SIG-M5 treated with dmso at 0.1 percent for 504 hours (cell line): ENCODE measurements around the gene BCL2L1.
"Not testable (repeated sequence)": the region's sequence is repeated elsewhere in the genome, so short reads cannot be mapped to it uniquely, and the experiment has no call there.

Source experiments
- DNase-seq: peaks from one replicate; lab custom pipeline; 2025; ENCODE audit not compliant: unreplicated experiment; lab: John Stamatoyannopoulos, UW

Gene BCL2L1

DNA sequence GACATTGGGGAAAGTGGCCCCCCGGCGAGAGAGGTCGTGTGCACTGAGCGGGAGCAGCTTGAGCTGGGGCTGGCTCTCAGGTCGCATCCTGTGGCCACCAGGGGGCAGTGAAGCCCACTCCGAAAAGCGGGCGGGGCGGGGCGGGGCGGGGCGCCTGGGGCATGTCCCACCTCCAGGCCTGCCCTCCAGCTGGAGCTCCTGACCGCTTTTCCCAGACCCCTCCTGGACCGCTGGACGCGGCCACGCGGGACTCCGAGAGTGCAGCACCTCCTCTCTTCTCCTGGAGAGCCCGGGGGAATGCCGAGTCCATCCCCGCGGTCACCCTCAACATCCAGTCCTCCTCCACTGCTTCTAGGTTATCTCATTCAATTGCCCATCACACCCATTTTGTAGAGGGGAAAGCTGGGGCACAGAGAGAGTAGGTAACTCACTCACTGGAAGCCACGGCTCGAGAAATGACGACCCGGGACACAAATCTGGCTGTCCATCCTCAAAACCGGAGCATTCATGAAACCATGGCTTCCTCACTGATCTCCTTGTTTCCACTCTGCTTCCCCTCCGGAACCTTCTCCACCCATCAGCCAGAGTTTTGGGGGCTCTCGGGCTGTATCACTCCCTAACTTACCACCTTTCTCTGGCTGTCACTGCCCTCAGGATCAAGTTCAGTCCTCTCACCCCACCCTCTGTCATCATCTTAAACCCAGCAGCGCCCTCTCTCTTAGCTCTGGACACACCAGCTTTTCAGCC is 60.9 kb downstream of the BCL2L1 start:
- DNase-seq, result peak; percentile 62

- no peak for DNase-seq
Measured at GRCh38 chr20:31654534-31654933, 68.1 kb downstream of the BCL2L1 start.

DNA sequence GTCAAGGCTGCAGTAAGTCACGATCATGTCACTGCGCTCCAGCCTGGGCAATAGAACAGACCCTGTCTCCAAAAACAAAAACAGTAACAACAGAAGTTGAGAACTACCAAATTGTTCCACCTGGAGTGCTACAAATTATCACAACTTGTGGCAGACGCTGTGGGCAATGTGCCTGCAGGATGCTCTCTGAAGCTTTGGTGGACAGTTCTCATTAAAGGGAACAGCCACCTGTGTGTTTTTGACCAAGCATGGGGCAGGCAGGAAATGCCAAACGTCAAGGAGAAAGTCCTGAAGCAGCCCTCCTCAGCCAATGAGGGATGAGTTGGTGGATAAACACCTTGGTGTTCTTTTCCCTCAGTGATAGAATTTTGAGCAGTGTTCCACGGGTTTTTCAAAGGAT is 69.1 kb downstream of the BCL2L1 start:
- no peak for DNase-seq

- no peak for DNase-seq
Measured at GRCh38 chr20:31652917-31653396, 69.7 kb downstream of the BCL2L1 start.

DNA sequence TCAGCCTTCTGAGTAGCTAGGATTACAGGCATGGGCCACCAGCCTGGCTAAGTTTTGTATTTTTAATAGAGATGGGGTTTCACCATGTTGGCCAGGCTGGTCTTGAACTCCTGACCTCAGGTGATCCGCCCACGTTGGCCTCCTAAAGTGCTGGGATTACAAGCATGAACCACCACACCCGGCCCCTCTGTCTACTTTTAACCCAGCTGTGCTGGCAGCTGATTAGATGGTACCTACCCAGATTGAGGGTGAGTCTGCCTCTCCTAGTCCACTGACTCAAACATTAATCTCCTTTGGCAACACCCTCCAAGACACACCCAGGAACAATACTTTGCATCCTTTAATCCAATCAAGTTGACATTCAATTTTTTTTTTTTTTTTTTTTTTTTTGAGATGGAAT is 74.6 kb downstream of the BCL2L1 start:
- not testable (repeated sequence) for DNase-seq

GRCh38 chr20:31644701-31645100 is 78.0 kb downstream of the BCL2L1 start:
- DNase-seq, result no peak

DNA sequence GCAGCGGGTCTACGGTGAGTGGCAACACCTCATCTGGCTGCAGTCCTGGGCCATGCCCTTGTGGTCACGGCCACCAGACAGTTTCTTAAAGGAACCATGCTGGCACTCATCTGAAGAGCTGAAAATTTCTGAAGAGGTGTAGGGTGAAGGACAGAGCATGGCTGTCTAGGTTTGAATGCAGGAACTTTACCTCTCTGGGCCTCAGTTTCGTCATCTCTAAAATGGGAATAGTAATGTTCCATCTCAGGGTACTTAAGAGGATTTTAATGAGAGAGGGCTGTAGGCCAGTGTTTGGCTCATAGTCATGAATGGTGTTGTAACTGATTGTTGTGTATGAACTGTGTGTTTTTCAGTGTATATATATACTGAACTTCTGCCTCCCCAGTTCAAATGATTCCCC is 79.1 kb downstream of the BCL2L1 start:
- no peak for DNase-seq

- no peak for DNase-seq
Measured at GRCh38 chr20:31642837-31643236, 79.8 kb downstream of the BCL2L1 start.

GRCh38 chr20:31641391-31641790 is 81.3 kb downstream of the BCL2L1 start:
- no peak for DNase-seq

- DNase-seq, result no peak
Measured at GRCh38 chr20:31640259-31640658, 82.4 kb downstream of the BCL2L1 start.

DNA sequence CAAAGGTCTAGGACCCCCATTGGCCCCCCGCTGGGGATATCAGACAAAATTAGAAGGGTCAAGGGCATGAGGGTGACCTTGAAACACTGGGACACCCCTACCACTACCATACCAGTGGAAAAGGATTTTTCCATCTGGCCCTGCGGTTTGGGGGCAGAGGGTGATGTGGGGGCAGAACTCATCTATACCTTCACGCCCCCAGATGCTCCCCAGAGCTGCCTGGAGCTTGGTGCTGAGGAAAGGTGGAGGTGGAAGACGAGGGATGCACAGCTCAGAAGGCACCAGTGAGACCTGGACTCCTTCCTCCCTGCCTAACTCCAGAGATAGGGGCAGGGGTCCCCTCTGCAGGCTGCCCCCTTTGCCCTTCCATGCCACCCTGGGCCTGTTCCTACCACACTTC is 83.9 kb downstream of the BCL2L1 start:
- DNase-seq, result no peak

DNA sequence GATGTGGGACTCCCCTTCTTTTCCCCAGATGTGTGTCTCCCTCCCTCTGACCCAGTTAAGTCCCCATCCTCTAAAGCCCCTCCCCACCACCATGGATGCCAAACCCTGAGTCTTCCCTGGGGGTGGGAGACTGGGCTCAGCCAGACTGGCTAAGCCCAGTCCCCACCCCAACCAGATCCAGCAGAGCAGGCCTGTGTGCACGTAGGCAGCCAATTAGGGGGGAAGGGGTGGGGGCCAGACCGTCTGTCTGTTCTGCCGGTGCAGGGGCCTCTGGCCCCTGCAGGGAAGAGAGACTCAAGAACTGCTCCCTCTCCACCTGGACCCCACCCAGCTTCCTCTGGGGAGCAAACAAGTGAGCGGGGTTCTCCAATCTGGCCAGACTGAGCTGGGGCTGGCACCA is 84.4 kb downstream of the BCL2L1 start:
- DNase-seq, result no peak

- no peak for DNase-seq
Measured at GRCh38 chr20:31637660-31638059, 85.0 kb downstream of the BCL2L1 start, which contains the start of gene COX4I2. TSS of gene COX4I2 (plus strand) at chr20:31637912. CDS start at chr20:31639018, 1,106 bp downstream.

DNA sequence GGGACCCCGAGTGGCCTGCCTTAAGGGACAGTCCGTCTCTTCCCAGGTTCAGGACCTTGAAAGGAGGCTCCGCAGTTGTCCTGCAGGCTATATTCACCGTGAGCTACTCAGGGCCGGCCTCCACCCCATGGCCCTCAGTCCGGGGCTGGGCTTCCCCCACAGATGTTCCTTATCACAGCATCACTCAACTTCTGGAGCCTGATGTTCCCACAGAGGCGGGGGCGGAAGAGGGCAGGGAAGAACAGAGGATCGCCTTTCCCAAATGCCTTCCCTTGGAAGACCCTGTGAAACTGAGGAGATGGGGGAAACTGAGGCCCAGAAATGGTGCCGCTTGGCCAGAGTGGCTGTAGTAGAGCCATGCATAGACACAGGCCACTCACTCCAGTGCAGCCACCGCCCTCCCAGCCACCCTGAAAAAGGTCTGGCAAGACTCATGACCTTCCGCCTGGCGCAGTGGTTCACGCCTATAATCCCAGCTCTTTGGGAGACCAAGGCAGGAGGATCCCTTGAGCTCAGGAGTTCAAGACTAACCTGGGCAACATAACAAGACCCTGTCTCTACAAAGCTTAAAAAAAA is 89.2 kb downstream of the BCL2L1 start:
- no peak for DNase-seq

- DNase-seq, result no peak
Measured at GRCh38 chr20:31632548-31633338, 89.9 kb downstream of the BCL2L1 start.

DNA sequence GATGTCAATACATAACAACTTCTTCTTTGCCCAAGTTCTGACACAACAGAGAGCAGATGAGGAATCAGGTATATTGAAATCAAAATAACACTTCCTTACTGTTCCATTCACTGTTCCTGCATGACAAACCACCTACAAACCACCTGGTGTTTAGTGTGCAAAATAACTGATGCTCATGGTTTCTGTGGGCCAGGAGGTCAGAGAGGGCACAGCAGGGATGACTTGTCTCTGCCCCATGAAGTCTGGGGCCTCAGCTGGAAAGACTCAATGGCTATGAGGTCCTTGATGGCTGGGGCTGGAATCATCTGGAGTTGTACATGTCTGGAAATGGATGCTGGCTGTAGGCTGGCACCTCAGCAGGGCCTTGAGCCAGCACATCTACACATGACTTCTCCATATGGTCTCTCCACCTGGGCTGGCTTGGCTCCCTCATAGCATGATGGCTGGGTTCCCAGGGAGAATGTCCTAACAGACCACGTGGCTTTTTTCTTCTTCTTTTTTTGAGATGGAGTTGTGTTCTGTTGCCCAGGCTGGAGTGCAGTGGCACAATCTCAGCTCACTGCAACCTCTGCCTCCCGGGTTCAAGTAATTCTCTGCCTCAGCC is 92.4 kb downstream of the BCL2L1 start:
- DNase-seq, result no peak

DNA sequence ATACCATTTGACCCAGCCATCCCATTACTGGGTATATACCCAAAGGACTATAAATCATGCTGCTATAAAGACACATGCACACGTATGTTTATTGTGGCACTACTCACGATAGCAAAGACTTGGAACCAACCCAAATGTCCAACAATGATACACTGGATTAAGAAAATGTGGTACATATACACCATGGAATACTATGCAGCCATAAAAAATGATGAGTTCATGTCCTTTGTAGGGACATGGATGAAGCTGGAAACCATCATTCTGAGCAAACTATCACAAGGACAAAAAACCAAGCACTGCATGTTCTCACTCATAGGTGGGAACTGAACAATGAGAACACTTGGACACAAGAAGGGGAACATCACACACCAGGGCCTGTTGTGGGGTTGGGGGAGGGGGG is 94.6 kb downstream of the BCL2L1 start:
- not testable (repeated sequence) for DNase-seq

GRCh38 chr20:31626534-31626933 is 96.1 kb downstream of the BCL2L1 start:
- DNase-seq, result not testable (repeated sequence)

- DNase-seq, result not testable (repeated sequence)
Measured at GRCh38 chr20:31623123-31623505, 99.6 kb downstream of the BCL2L1 start.

DNA sequence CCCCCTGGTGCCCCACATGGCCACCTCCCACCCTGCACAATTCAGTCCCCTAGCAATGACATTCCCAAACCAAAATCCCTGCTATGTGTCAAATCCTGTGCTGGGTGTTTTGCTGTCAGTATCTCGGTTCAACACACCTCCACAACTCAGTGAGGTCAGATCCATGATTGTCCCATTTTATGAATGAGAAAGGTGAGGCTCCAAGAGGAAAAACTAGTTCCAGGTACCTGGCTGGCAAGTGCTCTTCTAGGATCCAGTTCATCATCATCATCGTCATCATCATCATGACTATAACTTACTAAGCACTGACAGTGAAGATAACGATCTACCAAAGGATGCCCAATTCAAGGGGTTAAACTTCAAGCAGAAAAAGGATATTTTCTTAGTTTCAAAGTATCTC is 102.4 kb downstream of the BCL2L1 start:
- no peak for DNase-seq

DNA sequence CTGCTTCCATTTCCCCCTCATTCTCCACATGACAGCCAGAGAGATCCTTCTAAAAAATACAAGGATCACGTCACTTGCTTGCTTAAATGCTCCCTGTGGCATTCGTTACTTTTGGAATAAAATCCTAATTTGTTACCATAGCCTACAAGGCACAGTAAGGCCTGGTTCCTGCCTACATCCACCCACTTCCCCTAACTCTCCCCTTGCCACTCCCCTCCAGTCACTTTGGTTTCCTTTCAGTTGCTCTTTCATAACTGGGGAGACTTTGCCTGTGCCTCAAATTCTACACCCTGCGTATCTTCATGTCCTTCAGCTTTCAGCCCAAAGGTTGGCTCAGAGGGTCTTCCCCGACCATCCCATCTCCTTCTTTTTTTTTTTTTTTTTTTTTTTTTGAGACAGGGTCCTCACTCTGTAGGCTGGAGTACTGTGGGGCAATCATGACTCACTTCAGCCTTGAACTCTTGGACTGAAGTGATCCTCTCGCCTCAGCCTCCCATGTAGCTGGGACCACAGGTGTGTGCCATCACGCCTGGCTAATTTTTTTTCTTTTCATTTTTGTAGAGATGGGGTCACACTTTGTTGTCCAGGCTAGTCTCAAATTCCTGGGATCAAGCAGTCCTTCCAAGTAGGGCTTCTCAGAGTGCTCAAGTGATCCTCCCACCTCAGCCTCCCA is 105.1 kb downstream of the BCL2L1 start:
- peak; percentile 91 for DNase-seq
